ENCODE measurements around the gene MRPL2.

- TF ChIP-seq CTCF (IDR thresholded peaks at IDR 0.05) = no peak
- no peak for TF ChIP-seq POLR2A (IDR thresholded peaks at IDR 0.05)
These were observed 21.8 kb upstream of the MRPL2 start for GRCh38 chr6:43081043-43081442.

All from body of pancreas (tissue), 4 donors.